ENCODE measurements around the gene SCP2. TPM values are rescaled to one million over a fixed set of nuclear protein-coding genes. Genes with fewer than 3 reads are reported as not detected.

The SCP2 gene
- total and polyA plus RNA-seq, 2 of the 4 experiments (the other 2 are of a cell fraction) = 70.4 to 83.1 TPM

GRCh38 chr1:52952112-52952511, 25.0 kb downstream of the SCP2 start:
- peaks cover 2% of the 10 kb centered on the region for H3K4me1 ChIP-seq (ENCODE audit: control insufficient read depth, insufficient read depth, low read length)
- no peak overlapping the region for H2AK9ac ChIP-seq (replicated peaks; ENCODE audit: low read depth, low read length, poor library complexity)
- peaks cover 11% of the 10 kb centered on the region for H3K36me3 ChIP-seq (ENCODE audit: control insufficient read depth, insufficient read depth, low read length)
- H3K9me1 ChIP-seq (ENCODE audit: insufficient read depth, low read length) = peaks cover 3% of the 10 kb centered on the region
- H2BK5ac ChIP-seq (ENCODE audit: low read depth, low read length, poor library complexity, severe bottlenecking) = no peak overlapping the region
- no peak overlapping the region for H4K91ac ChIP-seq (ENCODE audit: insufficient read depth, low read depth, low read length)
- H3K14ac ChIP-seq (replicated peaks; ENCODE audit: low read depth, low read length) = no peak overlapping the region
- in situ Hi-C loops (cut with MboI; ENCODE audit: low sequenced_read_pairs) = no loop called here
- TF ChIP-seq RAD21 (IDR thresholded peaks at IDR 0.05; ENCODE audit: low read length) = no peak
- TF ChIP-seq SMC3 (IDR thresholded peaks at IDR 0.05; ENCODE audit: low read depth, low read length) = no peak
- no peak for TF ChIP-seq CHD1 (IDR thresholded peaks at IDR 0.05; ENCODE audit: low read depth, low read length)
- no peak for TF ChIP-seq NFE2L2 (IDR thresholded peaks at IDR 0.05; ENCODE audit: low read depth, low read length)
- no peak for TF ChIP-seq RCOR1 (IDR thresholded peaks at IDR 0.05; ENCODE audit: insufficient replicate concordance, low read length)
- TF ChIP-seq MAZ (IDR thresholded peaks at IDR 0.05; ENCODE audit: borderline replicate concordance, low read depth, low read length) = no peak
- TF ChIP-seq RFX5 (IDR thresholded peaks at IDR 0.05; ENCODE audit: low read depth, low read length) = no peak
- no peak for TF ChIP-seq POLR2A (IDR thresholded peaks at IDR 0.05; ENCODE audit: low read depth, low read length)
- TF ChIP-seq CTCF (conservative IDR thresholded peaks at IDR 0.05; ENCODE audit: low read depth, low read length) = no peak
- no peak for TF ChIP-seq USF2 (IDR thresholded peaks at IDR 0.05; ENCODE audit: low read depth, low read length)
- no peak for TF ChIP-seq ELK1 (IDR thresholded peaks at IDR 0.05; ENCODE audit: borderline replicate concordance, low read depth, low read length)
- TF ChIP-seq CEBPB (IDR thresholded peaks at IDR 0.05; ENCODE audit: low read depth, low read length) = no peak
- no peak for TF ChIP-seq BHLHE40 (IDR thresholded peaks at IDR 0.05; ENCODE audit: low read depth, low read length)
- no peak for TF ChIP-seq MXI1 (IDR thresholded peaks at IDR 0.05; ENCODE audit: borderline replicate concordance, low read depth, low read length)
- no peak for TF ChIP-seq FOS (IDR thresholded peaks at IDR 0.05; ENCODE audit: low read depth, low read length)
- TF ChIP-seq MAFK (IDR thresholded peaks at IDR 0.05; ENCODE audit: low read depth, low read length) = no peak
- no peak for DNase-seq
- H2BK15ac ChIP-seq (ENCODE audit: low read depth, low read length) = no peak overlapping the region
- no peak overlapping the region for H2BK120ac ChIP-seq (ENCODE audit: low read depth, low read length)
- no peak overlapping the region for H3K4me2 ChIP-seq (ENCODE audit: low read depth, low read length)
- H3K23ac ChIP-seq (ENCODE audit: low read depth, low read length) = no peak overlapping the region
- H2AK5ac ChIP-seq (ENCODE audit: low read depth, low read length) = no peak overlapping the region
- no peak overlapping the region for H3K4me3 ChIP-seq (ENCODE audit: insufficient read depth, low read depth, low read length)
- H4K5ac ChIP-seq (ENCODE audit: low read depth, low read length) = no peak overlapping the region
- ChIA-PET POLR2A (ENCODE audit: unreplicated experiment) (no interaction called here), CTCF (no interaction called here)
- H3K79me1 ChIP-seq (ENCODE audit: low read depth in 1 of 2, low read length in 2 of 2) = no peaks in the 10 kb centered on the region
- no peaks in the 10 kb centered on the region for H4K20me1 ChIP-seq (ENCODE audit: insufficient read depth, low read length)
- no peak overlapping the region for H3K9ac ChIP-seq (ENCODE audit: low read depth, low read length)
- H4K8ac ChIP-seq (ENCODE audit: low read depth in 2 of 2, low read length in 2 of 2) = no peak overlapping the region
- intact Hi-C loops (cut with micrococcal nuclease) = no loop called here
- H3K27me3 ChIP-seq (ENCODE audit: control insufficient read depth, insufficient read depth, low read length) = no peaks in the 10 kb centered on the region
- no peak overlapping the region for H3K4ac ChIP-seq (ENCODE audit: low read depth, low read length)
- H3K18ac ChIP-seq (ENCODE audit: low read depth, low read length) = no peak overlapping the region
- H3K27ac ChIP-seq (ENCODE audit: insufficient read depth, low read length) = no peak overlapping the region
- H3K9me3 ChIP-seq (ENCODE audit: control insufficient read depth, insufficient read depth, low read length) = no peaks in the 10 kb centered on the region
- no CpG with 5 or more reads among the region's 2 CpGs for WGBS, 2 experiments (ENCODE audit: extremely low coverage in 2 of 2, insufficient read length in 1 of 2)
- no peak overlapping the region for H3K56ac ChIP-seq (ENCODE audit: extremely low read depth, insufficient read depth, low read length)
- no peak overlapping the region for H2BK20ac ChIP-seq (ENCODE audit: low read depth, low read length)
- BruUV-seq (replicated peaks) = no TSS peak
- ATAC-seq (ENCODE audit: low read depth) = no peak
- H2AFZ ChIP-seq (replicated peaks; ENCODE audit: low read length, poor library complexity) = no peak overlapping the region
- dilution Hi-C loops (cut with HindIII; ENCODE audit: low sequenced_read_pairs, unreplicated experiment) = no loop called here
